Type B pancreatic cell (in vitro differentiated cells): Measurements from ENCODE around the gene ESRRG. TPM values are rescaled to one million over a fixed set of nuclear protein-coding genes. Genes with fewer than 3 reads are reported as not detected.

Experiments used
- DNase-seq: peaks from one replicate; pipeline ENCODE4 v3.0.0; 2021; ENCODE audit warnings: mixed read lengths; ENCODE audit not compliant: unreplicated experiment; ENCODE audit errors: extremely low spot score
- H3K27ac Mint-ChIP-seq: 2 replicates; pipeline ENCODE4 v1.8.0; 2021; ENCODE audit warnings: mild to moderate bottlenecking, mixed read lengths
- H3K27me3 Mint-ChIP-seq: 2 replicates; pipeline ENCODE4 v1.8.0; 2021; ENCODE audit warnings: mixed read lengths
- H3K36me3 Mint-ChIP-seq: 2 replicates; pipeline ENCODE4 v1.8.0; 2021; ENCODE audit warnings: mixed read lengths
- H3K4me1 Mint-ChIP-seq: one replicate; pipeline ENCODE4 v1.8.0; 2021; ENCODE audit warnings: mixed read lengths; ENCODE audit not compliant: unreplicated experiment
- H3K4me3 Mint-ChIP-seq: 2 replicates; pipeline ENCODE4 v1.8.0; 2021; ENCODE audit warnings: mild to moderate bottlenecking, mixed read lengths
- H3K9me3 Mint-ChIP-seq: 2 replicates; pipeline ENCODE4 v1.8.0; 2021; ENCODE audit warnings: mixed read lengths
- total RNA-seq: library from RNA; stranded (reverse); gene quantifications from 2 replicates; pipeline ENCODE4 v1.2.1, GENCODE V29; 2021; ENCODE audit warnings: low replicate concordance
- TF ChIP-seq, protein P1 (sequence below): fragments of 200-600 bp; sonication (generic); conservative IDR thresholded peaks from 2 replicates; pipeline ENCODE4 v1.5.0; 2021; ENCODE audit warnings: antibody characterized with exemption, mild to moderate bottlenecking

The ESRRG gene
- total RNA-seq, 1 donor from 2014 or later = 26.2 TPM

GRCh38 chr1:216651826-216652418 lies 71.3 kb downstream of the ESRRG start:
- no peak for DNase-seq
- TF ChIP-seq, protein P1, sequence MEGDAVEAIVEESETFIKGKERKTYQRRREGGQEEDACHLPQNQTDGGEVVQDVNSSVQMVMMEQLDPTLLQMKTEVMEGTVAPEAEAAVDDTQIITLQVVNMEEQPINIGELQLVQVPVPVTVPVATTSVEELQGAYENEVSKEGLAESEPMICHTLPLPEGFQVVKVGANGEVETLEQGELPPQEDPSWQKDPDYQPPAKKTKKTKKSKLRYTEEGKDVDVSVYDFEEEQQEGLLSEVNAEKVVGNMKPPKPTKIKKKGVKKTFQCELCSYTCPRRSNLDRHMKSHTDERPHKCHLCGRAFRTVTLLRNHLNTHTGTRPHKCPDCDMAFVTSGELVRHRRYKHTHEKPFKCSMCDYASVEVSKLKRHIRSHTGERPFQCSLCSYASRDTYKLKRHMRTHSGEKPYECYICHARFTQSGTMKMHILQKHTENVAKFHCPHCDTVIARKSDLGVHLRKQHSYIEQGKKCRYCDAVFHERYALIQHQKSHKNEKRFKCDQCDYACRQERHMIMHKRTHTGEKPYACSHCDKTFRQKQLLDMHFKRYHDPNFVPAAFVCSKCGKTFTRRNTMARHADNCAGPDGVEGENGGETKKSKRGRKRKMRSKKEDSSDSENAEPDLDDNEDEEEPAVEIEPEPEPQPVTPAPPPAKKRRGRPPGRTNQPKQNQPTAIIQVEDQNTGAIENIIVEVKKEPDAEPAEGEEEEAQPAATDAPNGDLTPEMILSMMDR = no peak
- H3K36me3 Mint-ChIP-seq = no peaks in the 10 kb centered on the region
- H3K4me3 Mint-ChIP-seq = no peak overlapping the region
- no peaks in the 10 kb centered on the region for H3K4me1 Mint-ChIP-seq
- H3K27me3 Mint-ChIP-seq = no peaks in the 10 kb centered on the region
- no peak overlapping the region for H3K27ac Mint-ChIP-seq
- H3K9me3 Mint-ChIP-seq = no peaks in the 10 kb centered on the region

GRCh38 chr1:216643176-216643575 lies 80.1 kb downstream of the ESRRG start:
- no peaks in the 10 kb centered on the region for H3K36me3 Mint-ChIP-seq
- H3K27ac Mint-ChIP-seq = no peak overlapping the region
- DNase-seq = no peak
- H3K27me3 Mint-ChIP-seq = no peaks in the 10 kb centered on the region
- TF ChIP-seq, protein P1 = no peak
- H3K4me1 Mint-ChIP-seq = peaks cover 4% of the 10 kb centered on the region
- peaks cover 7% of the 10 kb centered on the region for H3K9me3 Mint-ChIP-seq
- no peak overlapping the region for H3K4me3 Mint-ChIP-seq

DNA sequence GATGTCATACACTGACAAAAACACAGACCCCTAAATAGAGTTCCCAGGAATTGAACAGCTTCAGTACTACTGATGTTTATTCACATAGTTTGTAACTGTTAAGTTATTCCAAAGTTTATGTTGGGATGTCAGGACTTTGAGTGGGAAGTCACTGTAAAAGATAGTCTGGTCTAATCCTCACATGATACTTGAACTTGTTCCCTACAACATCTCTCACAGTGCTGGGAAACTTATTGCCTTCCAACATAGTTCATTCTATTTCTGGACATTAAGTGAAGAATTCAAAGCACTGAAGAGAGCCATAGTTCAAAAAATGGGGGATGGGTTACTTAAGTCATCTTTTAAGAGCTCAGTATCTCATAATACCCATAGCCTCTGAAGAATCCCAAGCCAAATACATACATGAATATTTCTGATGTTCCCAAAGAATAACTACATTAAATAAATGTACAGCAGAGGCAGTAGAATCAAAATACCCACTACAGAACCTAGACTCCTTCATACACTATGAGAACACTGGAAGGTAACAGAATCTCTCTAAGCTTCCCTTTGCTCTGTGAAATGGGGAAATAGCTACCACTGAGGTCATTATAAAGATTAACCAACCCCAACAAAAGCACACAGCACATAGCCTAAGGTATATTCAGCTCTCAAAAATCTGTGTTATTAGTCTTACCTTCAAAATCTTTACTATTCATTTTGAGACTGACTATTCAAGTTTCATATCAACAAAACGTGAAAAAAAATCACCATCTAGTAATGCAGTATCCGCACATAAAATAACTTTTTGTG lies 81.4 kb downstream of the ESRRG start:
- H3K9me3 Mint-ChIP-seq = peaks cover 7% of the 10 kb centered on the region
- H3K27me3 Mint-ChIP-seq = no peaks in the 10 kb centered on the region
- peaks cover 4% of the 10 kb centered on the region for H3K4me1 Mint-ChIP-seq
- DNase-seq = no peak
- H3K27ac Mint-ChIP-seq = no peak overlapping the region
- H3K4me3 Mint-ChIP-seq = no peak overlapping the region
- TF ChIP-seq, protein P1 = no peak
- H3K36me3 Mint-ChIP-seq = no peaks in the 10 kb centered on the region

- H3K9me3 Mint-ChIP-seq = peaks cover 7% of the 10 kb centered on the region
These were observed 83.1 kb downstream of the ESRRG start for GRCh38 chr1:216640100-216640499.

DNA sequence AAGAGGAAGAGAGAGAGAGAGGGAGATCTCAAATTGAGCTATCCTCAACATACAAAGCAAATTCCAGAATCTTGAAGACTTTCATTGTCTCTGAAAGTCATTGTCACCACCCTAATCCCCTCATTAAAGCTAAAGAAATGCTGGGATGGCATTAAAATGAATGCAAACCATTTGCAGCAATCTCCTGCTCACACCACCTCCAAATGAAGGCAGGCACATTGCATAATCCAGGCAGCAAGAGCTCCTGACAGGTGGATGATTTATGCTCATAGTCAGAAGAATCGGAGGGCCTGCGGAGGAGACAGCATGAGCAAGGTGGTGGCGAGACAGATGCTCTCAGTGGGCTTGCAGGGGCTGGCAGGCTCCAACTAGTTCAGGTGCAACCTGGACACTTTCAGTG lies 90.2 kb downstream of the ESRRG start:
- Mint-ChIP-seq H3K36me3 (no peaks in the 10 kb centered on the region), H3K4me3 (no peak overlapping the region), H3K27ac (no peak overlapping the region), H3K9me3 (no peaks in the 10 kb centered on the region), H3K27me3 (no peaks in the 10 kb centered on the region), H3K4me1 (no peaks in the 10 kb centered on the region)
- DNase-seq = no peak
- TF ChIP-seq, protein P1 = no peak

More at GRCh38 chr1:216640100-216640499, 83.1 kb downstream of the ESRRG start:
- H3K36me3 Mint-ChIP-seq = no peaks in the 10 kb centered on the region
- DNase-seq = no peak
- no peak overlapping the region for H3K27ac Mint-ChIP-seq
- H3K27me3 Mint-ChIP-seq = no peaks in the 10 kb centered on the region
- peaks cover 4% of the 10 kb centered on the region for H3K4me1 Mint-ChIP-seq
- TF ChIP-seq, protein P1 = no peak
- no peak overlapping the region for H3K4me3 Mint-ChIP-seq
